HepG2 (cell line): Measurements from ENCODE around the gene OR52I1. TPM values are rescaled to one million over a fixed set of nuclear protein-coding genes. Genes with fewer than 3 reads are reported as not detected.

Source experiments
- ATAC-seq: fragments of 200-7000 bp; cut with Tn5 transposase; 3 replicates; pipeline ENCODE4 v1.9.1; 2020; ENCODE audit warnings: mild to moderate bottlenecking, moderate library complexity
- BruUV-seq: library from RNA; stranded (reverse); fragments of 400-500 nt; replicated peaks from 2 replicates; lab custom pipeline; 2021; lab: Mats Ljungman, UMichigan
- CTCF ChIA-PET: fragments of 300-600 bp; formaldehyde crosslinking; extraction: SDS; loops from one replicate; lab custom pipeline; 2021; ENCODE audit warnings: low total read pairs, inconsistent platforms, low intra/inter-chr PET ratio; lab: Yijun Ruan, JAX
- POLR2A ChIA-PET: fragments of 350-600 bp; sonication (Branson Sonifier 250); formaldehyde crosslinking; loops from one replicate; lab custom pipeline; 2020; ENCODE audit warnings: antibody characterized with exemption, inconsistent platforms; lab: Yijun Ruan, JAX
- DNase-seq: peaks from one replicate; pipeline ENCODE4 v3.0.0-alpha.2; 2015; ENCODE audit warnings: low spot score
- FAIRE-seq: peaks from 3 replicates; lab custom pipeline; 2011; peaks lifted over from hg19 to GRCh38; lab: Jason Lieb, UNC
- H2AFZ ChIP-seq: one replicate; pipeline ENCODE4 v1.6.1; 2011; ENCODE audit warnings: low read length, inconsistent platforms
- H3K27ac ChIP-seq: fragments of 300-600 bp; 3 replicates; pipeline ENCODE4 v1.8.0; 2011; ENCODE audit warnings: mixed run types, mild to moderate bottlenecking, mixed read lengths, low read length, inconsistent platforms; ENCODE audit not compliant: insufficient read depth; ENCODE audit errors: extremely low read length
- H3K27me3 ChIP-seq, 2 experiments: fragments of 200-600 bp in 1 of 2; 2 replicates in 1 of 2; 3 replicates in 1 of 2; pipeline versions ENCODE4 v1.6.0 to v1.8.0; 2011; ENCODE audit warnings: low read length in 2 of 2, mild to moderate bottlenecking in 2 of 2, moderate library complexity in 2 of 2, inconsistent platforms in 1 of 2; ENCODE audit not compliant: insufficient read depth in 2 of 2, control insufficient read depth in 1 of 2
- H3K36me3 ChIP-seq, 2 experiments: fragments of 200-600 bp in 1 of 2; replicated peaks in 1 of 2; 2 replicates in 1 of 2; 3 replicates in 1 of 2; pipeline versions ENCODE4 v1.5.1 to v1.8.0; 2011; ENCODE audit warnings: low read length in 2 of 2, inconsistent platforms in 1 of 2; ENCODE audit not compliant: insufficient read depth in 2 of 2, control insufficient read depth in 1 of 2
- H3K4me1 ChIP-seq: 2 replicates; pipeline ENCODE4 v1.5.1; 2012; ENCODE audit warnings: low read length, inconsistent platforms; ENCODE audit not compliant: insufficient read depth
- H3K4me2 ChIP-seq: 2 replicates; pipeline ENCODE4 v1.6.0; 2011; ENCODE audit warnings: low read depth, low read length, inconsistent platforms
- H3K4me3 ChIP-seq, 3 experiments: fragments of 200-600 bp in 1 of 3; sonication (generic), shearing (Covaris generic) in 1 of 3; replicated peaks in 1 of 3; 2 replicates each; pipeline ENCODE4 v1.5.1; 2011 to 2016; ENCODE audit warnings: low read length in 3 of 3, inconsistent platforms in 2 of 3, low read depth in 2 of 3, mild to moderate bottlenecking in 2 of 3, control low read depth in 1 of 3, mixed read lengths in 1 of 3; ENCODE audit not compliant: insufficient read depth in 1 of 3
- H3K79me2 ChIP-seq: one replicate; pipeline ENCODE4 v1.6.1; 2011; ENCODE audit warnings: low read length, inconsistent platforms; ENCODE audit not compliant: insufficient read depth
- H3K9ac ChIP-seq: 2 replicates; pipeline ENCODE4 v1.6.0; 2011; ENCODE audit warnings: mild to moderate bottlenecking, low read depth, low read length, inconsistent platforms; ENCODE audit not compliant: insufficient read depth
- H3K9me3 ChIP-seq: 2 replicates; pipeline ENCODE4 v1.5.1; 2012; ENCODE audit warnings: mild to moderate bottlenecking, low read length
- H4K20me1 ChIP-seq: 2 replicates; pipeline ENCODE4 v1.6.0; 2011; ENCODE audit warnings: inconsistent platforms, mild to moderate bottlenecking, low read length, moderate library complexity; ENCODE audit not compliant: insufficient read depth
- ASH2L ChIP-seq: fragments of 300-600, 200-600 bp; sonication (generic); IDR thresholded peaks from 2 replicates; pipeline ENCODE4 v1.7.0; 2017; ENCODE audit warnings: low read depth, mild to moderate bottlenecking, moderate library complexity, mixed read lengths, low read length; ENCODE audit not compliant: insufficient read length
- GTF3A ChIP-seq: sonication (generic); formaldehyde crosslinking; conservative IDR thresholded peaks from 2 replicates; pipeline ENCODE4 v1.4.0; 2020; ENCODE audit warnings: mild to moderate bottlenecking, missing genetic modification reagents
- KLF11 ChIP-seq: IDR thresholded peaks from 2 replicates; pipeline ENCODE4 v1.6.1; 2016; ENCODE audit warnings: missing compliant biosample characterization
- NFYC ChIP-seq: IDR thresholded peaks from 2 replicates; pipeline ENCODE4 v1.6.1; 2016; ENCODE audit warnings: missing genetic modification reagents, missing compliant biosample characterization
- USF2 ChIP-seq, 2 experiments: sonication (generic) in 1 of 2; formaldehyde crosslinking in 1 of 2; IDR thresholded peaks; 2 replicates each; pipeline versions ENCODE4 v1.5.1 to v1.6.1; 2011 to 2020; ENCODE audit warnings: borderline replicate concordance in 1 of 2, low read depth in 1 of 2, low read length in 1 of 2, mild to moderate bottlenecking in 1 of 2, missing genetic modification reagents in 1 of 2, moderate library complexity in 1 of 2
- ZNF883 ChIP-seq: sonication (generic); formaldehyde crosslinking; IDR thresholded peaks from 2 replicates; pipeline ENCODE4 v1.5.1; 2020; ENCODE audit warnings: mild to moderate bottlenecking, missing genetic modification reagents; ENCODE audit errors: not compliant biosample characterization
- WGBS: methylation state at CpG from one replicate; pipeline ENCODE4 v1.1.6; 2017; ENCODE audit warnings: low lambda C conversion rate; 5-methylcytosine and 5-hydroxymethylcytosine counted together
- in situ Hi-C: cut with HindIII; loops from 2 replicates; pipeline ENCODE4 v1.10.0; 2017; ENCODE audit warnings: low pct_unique_long_range_greater_than_20kb; ENCODE audit not compliant: extremely low pct_ligation_motif_present
- intact Hi-C: fragments of 100-400 bp; cut with micrococcal nuclease; formaldehyde crosslinking; loops from one replicate; pipeline ENCODE4 v1.10.0; 2022; ENCODE audit not compliant: unreplicated experiment
- polyA plus RNA-seq, 8 experiments: library from polyadenylated mRNA; depleted of rRNA in 3 of 8; stranded (reverse) in 7 of 8; unstranded in 1 of 8; fragments of >200 nt; fragmentation: Illumina TruSeq in 4 of 8; extraction: Trizol in 4 of 8; gene quantifications; 2 replicates each; pipeline versions ENCODE4 v1.2.1 to v1.2.3, GENCODE V29; 2011 to 2016; ENCODE audit warnings: low read depth in 4 of 8, missing spikeins in 1 of 8, mixed read lengths in 1 of 8; ENCODE audit not compliant: insufficient read depth in 1 of 8
- total RNA-seq, 5 experiments: library from RNA; depleted of rRNA; stranded (reverse); fragments of >200 nt; fragmentation: Illumina TruSeq; extraction: Trizol; gene quantifications; 2 replicates each; pipeline ENCODE4 v1.2.3, GENCODE V29; 2016; ENCODE audit warnings: low read depth in 1 of 5

Gene OR52I1
- total and polyA plus RNA-seq, 2 of the 13 experiments (the other 11 are each of a cell fraction or from before 2014, with no cell fraction given): not detected

GRCh38 chr11:4642043-4642442 is 48.2 kb downstream of the OR52I1 start:
- Histone ChIP-seq H3K27ac (no peak overlapping the region), H4K20me1 (peaks cover 4% of the 10 kb centered on the region; the same call in 1 of the 2 replicates), H3K79me2 (no peaks in the 10 kb centered on the region), H3K9ac (no peak overlapping the region), H3K27me3 (peaks cover 0 to 44% of the 10 kb centered on the region in 2 experiments), H2AFZ (no peak overlapping the region), H3K4me3 (no peak overlapping the region)
- WGBS: 3% methylated on average over 6 of the region's 7 CpGs
- DNase-seq: no peak
- POLR2A ChIA-PET: no interaction called here
- ATAC-seq: no peak
- FAIRE-seq: no peak
- intact Hi-C loops: no loop called here
- CTCF ChIA-PET: no interaction called here
- in situ Hi-C loops: no loop called here
- TF ChIP-seq GTF3A (CRISPR knock-in tag) (no peak), ZNF883 (CRISPR knock-in tag) (no peak), ASH2L (no peak), USF2 (IDR thresholded peaks at IDR 0.05; ENCODE audit: low read depth, low read length) (no peak), USF2 (CRISPR knock-in tag; IDR thresholded peaks at IDR 0.05; ENCODE audit: borderline replicate concordance) (no peak), NFYC (CRISPR knock-in tag) (no peak), KLF11 (CRISPR knock-in tag) (no peak)
- TF ChIP-seq, all 625 proteins: peak for 0
- Histone ChIP-seq H3K4me2 (no peak overlapping the region), H3K4me1 (no peaks in the 10 kb centered on the region), H3K36me3 (no peaks in the 10 kb centered on the region), H3K9me3 (no peaks in the 10 kb centered on the region)
- BruUV-seq: no TSS peak
